Omental fat pad (tissue), 4 donors: ENCODE results near the gene RHBG. TPM values are rescaled to one million over a fixed set of nuclear protein-coding genes. Genes with fewer than 3 reads are reported as not detected.

ENCODE experiments used
- ATAC-seq: fragments of 150-250 bp; one replicate; pipeline ENCODE4 v1.9.1; 2016; ENCODE audit warnings: mild to moderate bottlenecking, moderate library complexity; ENCODE audit not compliant: low FRiP score
- DNase-seq: peaks from one replicate; pipeline ENCODE4 v3.0.0-alpha.2; 2019; ENCODE audit warnings: low spot score
- total RNA-seq, 4 donors: library from RNA; depleted of rRNA; stranded (reverse); fragments of >200 nt; gene quantifications; one replicate each; pipeline ENCODE4 v1.1.0, GENCODE V29; 2016
- TF ChIP-seq, protein P1 (sequence below), 3 donors: fragments of 450-650 bp; IDR thresholded peaks; one replicate each; pipeline ENCODE4 v1.5.1; 2016 to 2017; ENCODE audit warnings: antibody characterized with exemption in 3 of 3, mild to moderate bottlenecking in 3 of 3, moderate library complexity in 2 of 3

Gene RHBG
- total RNA-seq, 4 donors from 2014 or later: not detected

DNA sequence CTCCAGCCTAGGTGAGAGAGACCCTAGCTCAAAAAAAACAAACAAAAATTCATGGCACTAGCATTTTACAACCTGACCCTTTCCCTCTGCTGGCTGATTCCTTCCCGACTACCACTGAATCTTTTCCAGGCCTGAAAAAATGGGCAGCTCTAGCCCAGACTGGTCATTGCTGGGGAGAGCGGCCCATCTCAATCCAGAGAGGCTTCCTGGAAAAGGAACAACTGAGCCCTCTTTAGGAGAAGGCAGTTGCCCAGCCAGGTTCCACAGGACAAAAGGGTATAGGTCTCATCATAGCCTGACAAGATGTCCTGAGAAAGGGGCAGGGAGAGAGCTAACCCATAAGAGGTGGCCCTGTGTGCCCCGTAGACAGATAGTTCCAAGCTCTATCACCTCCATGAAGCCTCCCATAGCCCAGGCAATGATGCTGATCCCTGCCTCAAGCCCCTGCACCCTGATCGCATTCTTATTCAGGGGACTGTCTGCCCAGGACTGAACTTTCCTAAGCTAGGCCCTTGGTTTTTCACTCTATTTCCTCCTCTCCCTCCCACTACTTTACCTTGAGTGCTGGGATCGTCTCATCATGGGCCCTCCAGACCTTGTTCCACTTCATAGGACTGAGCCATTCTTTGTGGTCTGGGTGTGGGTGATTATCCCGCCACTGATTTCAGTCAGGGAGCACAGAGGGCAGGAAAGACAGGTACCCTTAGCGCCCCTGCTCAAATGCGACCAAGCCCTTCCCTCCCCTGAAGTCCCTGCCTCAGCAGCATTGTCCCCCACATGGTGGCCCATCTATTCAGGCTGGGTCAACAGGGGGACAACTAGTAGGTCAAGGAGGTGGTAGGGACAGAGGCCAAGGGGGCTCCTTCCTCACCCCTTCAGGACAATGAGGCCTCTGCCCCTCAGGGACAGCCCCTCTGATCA is 18.2 kb downstream of the RHBG start:
- TF ChIP-seq, protein P1, sequence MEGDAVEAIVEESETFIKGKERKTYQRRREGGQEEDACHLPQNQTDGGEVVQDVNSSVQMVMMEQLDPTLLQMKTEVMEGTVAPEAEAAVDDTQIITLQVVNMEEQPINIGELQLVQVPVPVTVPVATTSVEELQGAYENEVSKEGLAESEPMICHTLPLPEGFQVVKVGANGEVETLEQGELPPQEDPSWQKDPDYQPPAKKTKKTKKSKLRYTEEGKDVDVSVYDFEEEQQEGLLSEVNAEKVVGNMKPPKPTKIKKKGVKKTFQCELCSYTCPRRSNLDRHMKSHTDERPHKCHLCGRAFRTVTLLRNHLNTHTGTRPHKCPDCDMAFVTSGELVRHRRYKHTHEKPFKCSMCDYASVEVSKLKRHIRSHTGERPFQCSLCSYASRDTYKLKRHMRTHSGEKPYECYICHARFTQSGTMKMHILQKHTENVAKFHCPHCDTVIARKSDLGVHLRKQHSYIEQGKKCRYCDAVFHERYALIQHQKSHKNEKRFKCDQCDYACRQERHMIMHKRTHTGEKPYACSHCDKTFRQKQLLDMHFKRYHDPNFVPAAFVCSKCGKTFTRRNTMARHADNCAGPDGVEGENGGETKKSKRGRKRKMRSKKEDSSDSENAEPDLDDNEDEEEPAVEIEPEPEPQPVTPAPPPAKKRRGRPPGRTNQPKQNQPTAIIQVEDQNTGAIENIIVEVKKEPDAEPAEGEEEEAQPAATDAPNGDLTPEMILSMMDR (IDR thresholded peaks at IDR 0.05): no peak
- DNase-seq (no peak), ATAC-seq (no peak)

DNA sequence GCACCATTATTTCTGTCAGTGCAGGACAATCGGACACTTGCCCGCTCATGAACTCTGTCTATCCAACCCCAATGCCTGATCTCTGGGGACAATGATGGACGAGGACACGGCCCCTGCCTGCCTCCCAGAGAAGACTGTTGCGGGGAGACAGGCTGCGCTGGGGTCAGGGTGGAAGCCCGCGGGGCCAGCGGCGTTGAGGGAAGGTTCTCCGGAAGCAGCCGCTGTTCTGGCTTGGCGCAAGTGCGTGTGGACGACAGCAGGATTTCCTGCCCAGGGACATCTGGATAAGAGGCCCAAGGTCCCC is 18.8 kb downstream of the RHBG start:
- DNase-seq (no peak), ATAC-seq (no peak)
- TF ChIP-seq, protein P1 (IDR thresholded peaks at IDR 0.05): no peak

DNA sequence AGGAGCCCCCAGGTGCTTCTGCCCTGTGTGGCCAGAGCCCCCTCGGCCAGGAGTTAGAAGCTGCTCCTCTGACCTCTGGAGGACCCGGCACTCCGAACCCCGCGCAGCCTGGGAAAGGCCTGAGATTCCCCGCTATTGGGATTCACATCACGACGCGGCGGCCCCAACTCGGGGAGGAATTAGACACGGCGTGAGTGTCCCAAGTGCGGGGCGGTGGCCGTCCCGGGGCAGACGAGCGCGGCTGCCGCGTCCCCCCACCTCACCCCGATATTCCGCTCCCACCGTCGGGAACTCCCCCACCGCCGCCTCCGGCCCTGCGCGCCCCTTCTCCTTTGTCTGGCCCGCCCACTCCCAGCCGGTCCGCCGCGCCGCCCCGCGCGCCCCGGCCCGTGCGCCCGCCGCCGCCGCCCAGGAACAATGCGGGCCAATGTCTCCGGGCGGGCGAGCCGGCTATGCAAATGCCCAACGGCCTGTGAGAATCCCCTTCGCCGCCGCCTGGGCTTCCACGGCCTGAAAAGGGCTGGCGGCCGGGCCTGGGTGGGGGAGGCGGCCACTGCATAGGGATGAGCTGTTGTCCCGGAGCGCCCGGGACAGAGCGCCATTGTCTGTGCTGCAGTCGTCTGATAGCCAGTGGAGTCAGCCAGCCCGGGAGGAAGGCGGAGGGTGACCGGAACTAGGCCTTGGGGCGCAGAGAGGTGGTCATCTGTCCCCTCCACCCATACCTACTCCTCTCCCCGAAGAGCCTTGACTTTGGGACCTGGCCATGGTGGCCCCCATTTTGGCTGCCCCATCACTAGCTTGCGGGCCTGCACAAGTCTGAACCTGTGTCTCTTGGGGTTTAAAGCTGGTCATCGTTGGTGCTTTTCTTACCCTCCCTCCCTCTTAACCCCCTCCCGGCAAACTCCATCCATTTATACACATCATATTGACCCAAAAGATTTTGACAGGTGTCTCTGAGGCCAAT is 19.4 kb downstream of the RHBG start:
- DNase-seq (no peak), ATAC-seq (no peak)

DNA sequence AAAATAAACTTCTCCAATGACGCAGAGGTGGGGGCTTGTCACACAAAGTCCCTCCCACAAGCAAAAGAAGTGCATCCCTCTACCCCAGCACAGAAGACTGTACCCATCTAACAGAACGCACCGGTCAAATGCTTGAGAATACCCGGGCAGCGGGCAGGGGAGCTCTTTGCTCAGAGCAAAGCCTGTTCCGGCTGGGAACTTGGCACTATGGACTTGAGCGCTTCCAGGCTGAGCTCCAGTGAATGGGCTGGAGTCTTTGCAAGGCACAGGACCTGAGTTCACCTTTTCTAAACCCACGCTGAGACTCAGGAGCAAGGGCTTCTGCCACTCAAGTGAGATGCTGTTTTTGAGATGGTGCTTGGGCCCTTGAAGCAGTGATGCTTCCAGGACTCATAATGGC is 20.3 kb downstream of the RHBG start:
- ATAC-seq (no peak), DNase-seq (no peak)
- TF ChIP-seq, protein P1 (IDR thresholded peaks at IDR 0.05): no peak

More for the DNA sequence above, 19.4 kb downstream of the RHBG start:
- TF ChIP-seq, protein P1 (IDR thresholded peaks at IDR 0.05): no peak

DNA sequence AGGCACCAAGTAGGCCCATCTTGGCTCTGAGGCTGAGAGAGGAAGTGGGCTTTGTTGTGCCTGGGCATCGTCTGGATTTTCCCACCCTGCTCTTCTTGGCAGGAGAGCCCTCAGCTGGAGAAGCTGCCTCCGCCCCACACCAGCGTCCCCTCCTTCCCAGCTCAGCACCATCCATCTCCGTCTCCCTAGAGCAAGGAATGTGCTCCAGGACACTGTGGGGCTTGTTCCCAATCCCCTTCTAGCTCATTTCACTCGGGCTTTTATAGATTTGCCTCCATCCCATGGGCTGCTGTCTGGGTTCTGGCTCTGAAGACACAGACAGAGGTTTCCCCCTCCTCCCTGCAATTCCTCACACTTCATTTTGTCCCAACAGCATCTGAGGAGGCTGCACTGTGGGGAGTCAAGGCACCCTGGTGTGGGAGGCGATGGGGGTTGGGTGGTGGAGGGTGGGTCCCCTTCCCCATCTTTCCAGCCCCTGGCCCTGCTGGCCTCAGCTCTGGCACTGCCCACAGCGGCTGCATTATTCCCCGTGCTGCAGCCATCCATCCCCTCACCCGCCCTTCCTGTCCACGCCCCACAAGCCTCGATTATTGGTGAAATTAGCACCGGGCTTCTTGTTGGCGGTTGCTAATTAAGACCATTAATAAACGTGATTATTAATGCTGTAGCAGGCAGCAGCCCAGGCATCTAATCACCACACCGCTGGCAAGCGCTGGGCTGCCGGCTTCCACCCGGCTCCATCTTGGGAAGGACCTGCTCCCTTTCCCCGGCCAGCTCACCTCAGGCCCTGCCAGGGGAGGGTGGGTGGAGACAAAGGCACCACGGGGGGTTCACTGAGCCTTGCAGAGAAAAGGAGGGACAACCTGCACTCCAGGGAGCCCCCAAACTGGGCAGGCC is 21.7 kb downstream of the RHBG start:
- TF ChIP-seq, protein P1 (IDR thresholded peaks at IDR 0.05): no peak
- DNase-seq: no peak
- ATAC-seq: no peak

DNA sequence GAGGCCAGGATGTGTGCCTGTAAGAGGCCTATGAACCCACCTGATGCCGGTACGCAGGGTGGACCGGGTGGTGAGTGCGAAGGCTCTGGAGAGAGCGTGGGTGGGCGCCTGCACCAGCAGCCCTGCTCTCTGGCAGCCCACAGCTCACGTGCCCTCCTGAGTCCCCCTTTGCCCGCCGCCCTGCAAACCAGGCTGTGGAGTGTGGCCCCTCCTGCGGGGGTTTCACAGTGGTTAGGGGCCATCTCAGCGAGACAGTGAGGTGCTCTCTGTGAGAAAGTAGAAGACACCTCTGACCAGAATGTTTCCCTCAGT is 22.3 kb downstream of the RHBG start:
- ATAC-seq: no peak

More for the DNA sequence above, 22.3 kb downstream of the RHBG start:
- DNase-seq: no peak
- TF ChIP-seq, protein P1 (IDR thresholded peaks at IDR 0.05): no peak
